Measurements from ENCODE around the gene LAMA2. TPM values are rescaled to one million over a fixed set of nuclear protein-coding genes. Genes with fewer than 3 reads are reported as not detected.

The LAMA2 gene
- polyA plus RNA-seq, 1 donor from 2014 or later: 2.5 TPM

DNA sequence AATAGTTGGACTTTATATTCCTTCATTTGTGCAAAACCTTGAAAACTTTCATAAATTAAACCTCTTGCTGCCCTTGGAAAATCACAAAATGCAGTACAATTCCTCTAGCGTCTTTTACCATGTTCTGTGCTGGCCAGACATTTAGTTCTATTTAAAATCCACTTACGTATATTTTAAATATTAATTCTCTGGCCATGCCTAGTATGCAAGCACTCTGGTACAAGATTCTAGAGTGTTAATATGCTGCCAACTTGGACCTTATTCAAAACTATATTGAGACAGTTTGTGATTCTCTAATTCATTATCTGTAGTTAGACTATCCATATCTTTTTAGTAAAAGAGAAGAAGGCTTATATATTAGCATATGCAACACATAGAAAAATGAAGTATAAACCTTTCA lies 498.9 kb downstream of the LAMA2 start:
- H2AFZ ChIP-seq (ENCODE audit: low read depth, low read length): no peak overlapping the region
- no peak overlapping the region for H3K9ac ChIP-seq (ENCODE audit: low read length)
- TF ChIP-seq, protein P1, sequence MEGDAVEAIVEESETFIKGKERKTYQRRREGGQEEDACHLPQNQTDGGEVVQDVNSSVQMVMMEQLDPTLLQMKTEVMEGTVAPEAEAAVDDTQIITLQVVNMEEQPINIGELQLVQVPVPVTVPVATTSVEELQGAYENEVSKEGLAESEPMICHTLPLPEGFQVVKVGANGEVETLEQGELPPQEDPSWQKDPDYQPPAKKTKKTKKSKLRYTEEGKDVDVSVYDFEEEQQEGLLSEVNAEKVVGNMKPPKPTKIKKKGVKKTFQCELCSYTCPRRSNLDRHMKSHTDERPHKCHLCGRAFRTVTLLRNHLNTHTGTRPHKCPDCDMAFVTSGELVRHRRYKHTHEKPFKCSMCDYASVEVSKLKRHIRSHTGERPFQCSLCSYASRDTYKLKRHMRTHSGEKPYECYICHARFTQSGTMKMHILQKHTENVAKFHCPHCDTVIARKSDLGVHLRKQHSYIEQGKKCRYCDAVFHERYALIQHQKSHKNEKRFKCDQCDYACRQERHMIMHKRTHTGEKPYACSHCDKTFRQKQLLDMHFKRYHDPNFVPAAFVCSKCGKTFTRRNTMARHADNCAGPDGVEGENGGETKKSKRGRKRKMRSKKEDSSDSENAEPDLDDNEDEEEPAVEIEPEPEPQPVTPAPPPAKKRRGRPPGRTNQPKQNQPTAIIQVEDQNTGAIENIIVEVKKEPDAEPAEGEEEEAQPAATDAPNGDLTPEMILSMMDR (IDR thresholded peaks at IDR 0.05; ENCODE audit: poor library complexity, severe bottlenecking): no peak
- TF ChIP-seq SMC3 (conservative IDR thresholded peaks at IDR 0.05; ENCODE audit: poor library complexity) (no peak), MXI1 (conservative IDR thresholded peaks at IDR 0.05; ENCODE audit: poor library complexity, severe bottlenecking) (no peak), POLR2AphosphoS5 (IDR thresholded peaks at IDR 0.05) (no peak), EP300 (conservative IDR thresholded peaks at IDR 0.05; ENCODE audit: poor library complexity, severe bottlenecking) (no peak), EZH2 (IDR thresholded peaks at IDR 0.05; ENCODE audit: borderline replicate concordance, insufficient read depth, low read length, poor library complexity, severe bottlenecking) (no peak), RAD21 (conservative IDR thresholded peaks at IDR 0.05) (no peak), TAF1 (IDR thresholded peaks at IDR 0.05; ENCODE audit: low read depth) (no peak)
- TF ChIP-seq, protein P2, sequence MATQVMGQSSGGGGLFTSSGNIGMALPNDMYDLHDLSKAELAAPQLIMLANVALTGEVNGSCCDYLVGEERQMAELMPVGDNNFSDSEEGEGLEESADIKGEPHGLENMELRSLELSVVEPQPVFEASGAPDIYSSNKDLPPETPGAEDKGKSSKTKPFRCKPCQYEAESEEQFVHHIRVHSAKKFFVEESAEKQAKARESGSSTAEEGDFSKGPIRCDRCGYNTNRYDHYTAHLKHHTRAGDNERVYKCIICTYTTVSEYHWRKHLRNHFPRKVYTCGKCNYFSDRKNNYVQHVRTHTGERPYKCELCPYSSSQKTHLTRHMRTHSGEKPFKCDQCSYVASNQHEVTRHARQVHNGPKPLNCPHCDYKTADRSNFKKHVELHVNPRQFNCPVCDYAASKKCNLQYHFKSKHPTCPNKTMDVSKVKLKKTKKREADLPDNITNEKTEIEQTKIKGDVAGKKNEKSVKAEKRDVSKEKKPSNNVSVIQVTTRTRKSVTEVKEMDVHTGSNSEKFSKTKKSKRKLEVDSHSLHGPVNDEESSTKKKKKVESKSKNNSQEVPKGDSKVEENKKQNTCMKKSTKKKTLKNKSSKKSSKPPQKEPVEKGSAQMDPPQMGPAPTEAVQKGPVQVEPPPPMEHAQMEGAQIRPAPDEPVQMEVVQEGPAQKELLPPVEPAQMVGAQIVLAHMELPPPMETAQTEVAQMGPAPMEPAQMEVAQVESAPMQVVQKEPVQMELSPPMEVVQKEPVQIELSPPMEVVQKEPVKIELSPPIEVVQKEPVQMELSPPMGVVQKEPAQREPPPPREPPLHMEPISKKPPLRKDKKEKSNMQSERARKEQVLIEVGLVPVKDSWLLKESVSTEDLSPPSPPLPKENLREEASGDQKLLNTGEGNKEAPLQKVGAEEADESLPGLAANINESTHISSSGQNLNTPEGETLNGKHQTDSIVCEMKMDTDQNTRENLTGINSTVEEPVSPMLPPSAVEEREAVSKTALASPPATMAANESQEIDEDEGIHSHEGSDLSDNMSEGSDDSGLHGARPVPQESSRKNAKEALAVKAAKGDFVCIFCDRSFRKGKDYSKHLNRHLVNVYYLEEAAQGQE (IDR thresholded peaks at IDR 0.05; ENCODE audit: borderline replicate concordance): no peak
- no peaks in the 10 kb centered on the region for H3K9me2 ChIP-seq (ENCODE audit: insufficient read depth, low read length)
- H3K36me3 ChIP-seq (ENCODE audit: insufficient read depth, low read length): no peaks in the 10 kb centered on the region
- no peaks in the 10 kb centered on the region for H4K20me1 ChIP-seq (ENCODE audit: insufficient read depth)
- H3F3A ChIP-seq (ENCODE audit: insufficient read depth, low read length, poor library complexity, severe bottlenecking): no peaks in the 10 kb centered on the region
- no peaks in the 10 kb centered on the region for H3K27me3 ChIP-seq (ENCODE audit: insufficient read depth, low read depth, low read length)
- H3K4me2 ChIP-seq (ENCODE audit: low read length): no peak overlapping the region
- no peaks in the 10 kb centered on the region for H3K79me2 ChIP-seq (replicated peaks; ENCODE audit: insufficient read depth, low read length)
- H3K9me3 ChIP-seq (ENCODE audit: low read length): no peaks in the 10 kb centered on the region
- H3K27ac ChIP-seq (ENCODE audit: low read length): no peak overlapping the region
- H3K4me3 ChIP-seq (ENCODE audit: low read length): no peak overlapping the region

DNA sequence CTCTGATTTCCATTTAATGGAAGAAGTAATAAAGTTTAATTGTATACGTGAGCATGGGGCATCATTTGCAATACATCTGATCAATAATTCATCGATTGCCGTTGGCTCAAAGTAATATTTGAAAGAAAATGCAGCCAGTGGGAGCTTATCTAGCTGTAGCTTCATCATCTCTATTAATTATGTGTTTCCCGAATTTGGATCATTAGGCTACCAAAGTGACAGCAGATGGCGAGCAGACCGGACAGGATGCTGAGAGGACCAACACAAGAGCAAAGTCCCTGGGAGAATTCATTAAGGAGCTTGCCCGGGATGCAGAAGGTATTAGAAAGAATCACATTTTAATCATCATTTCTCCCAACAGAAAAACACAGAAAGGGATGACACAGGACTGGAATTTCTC lies 500.0 kb downstream of the LAMA2 start:
- Histone ChIP-seq H3K79me2 (replicated peaks; ENCODE audit: insufficient read depth, low read length) (no peaks in the 10 kb centered on the region), H3K4me2 (ENCODE audit: low read length) (no peak overlapping the region), H3K9me2 (ENCODE audit: insufficient read depth, low read length) (no peaks in the 10 kb centered on the region), H4K20me1 (ENCODE audit: insufficient read depth) (no peaks in the 10 kb centered on the region), H3K4me3 (ENCODE audit: low read length) (no peak overlapping the region), H3F3A (ENCODE audit: insufficient read depth, low read length, poor library complexity, severe bottlenecking) (no peaks in the 10 kb centered on the region), H3K9ac (ENCODE audit: low read length) (no peak overlapping the region), H2AFZ (ENCODE audit: low read depth, low read length) (no peak overlapping the region), H3K27me3 (ENCODE audit: insufficient read depth, low read depth, low read length) (no peaks in the 10 kb centered on the region), H3K36me3 (ENCODE audit: insufficient read depth, low read length) (no peaks in the 10 kb centered on the region), H3K27ac (ENCODE audit: low read length) (no peak overlapping the region), H3K9me3 (ENCODE audit: low read length) (no peaks in the 10 kb centered on the region)
- TF ChIP-seq EZH2 (IDR thresholded peaks at IDR 0.05; ENCODE audit: borderline replicate concordance, insufficient read depth, low read length, poor library complexity, severe bottlenecking): no peak
- no peak for TF ChIP-seq RAD21 (conservative IDR thresholded peaks at IDR 0.05)
- TF ChIP-seq TAF1 (IDR thresholded peaks at IDR 0.05; ENCODE audit: low read depth): no peak
- TF ChIP-seq, protein P1 (IDR thresholded peaks at IDR 0.05; ENCODE audit: poor library complexity, severe bottlenecking): no peak
- TF ChIP-seq EP300 (conservative IDR thresholded peaks at IDR 0.05; ENCODE audit: poor library complexity, severe bottlenecking): no peak
- TF ChIP-seq SMC3 (conservative IDR thresholded peaks at IDR 0.05; ENCODE audit: poor library complexity): no peak
- TF ChIP-seq MXI1 (conservative IDR thresholded peaks at IDR 0.05; ENCODE audit: poor library complexity, severe bottlenecking): no peak
- TF ChIP-seq POLR2AphosphoS5 (IDR thresholded peaks at IDR 0.05): no peak
- TF ChIP-seq, protein P2 (IDR thresholded peaks at IDR 0.05; ENCODE audit: borderline replicate concordance): no peak
